ENCODE results near the gene NT5DC2.

The NT5DC2 gene

DNA sequence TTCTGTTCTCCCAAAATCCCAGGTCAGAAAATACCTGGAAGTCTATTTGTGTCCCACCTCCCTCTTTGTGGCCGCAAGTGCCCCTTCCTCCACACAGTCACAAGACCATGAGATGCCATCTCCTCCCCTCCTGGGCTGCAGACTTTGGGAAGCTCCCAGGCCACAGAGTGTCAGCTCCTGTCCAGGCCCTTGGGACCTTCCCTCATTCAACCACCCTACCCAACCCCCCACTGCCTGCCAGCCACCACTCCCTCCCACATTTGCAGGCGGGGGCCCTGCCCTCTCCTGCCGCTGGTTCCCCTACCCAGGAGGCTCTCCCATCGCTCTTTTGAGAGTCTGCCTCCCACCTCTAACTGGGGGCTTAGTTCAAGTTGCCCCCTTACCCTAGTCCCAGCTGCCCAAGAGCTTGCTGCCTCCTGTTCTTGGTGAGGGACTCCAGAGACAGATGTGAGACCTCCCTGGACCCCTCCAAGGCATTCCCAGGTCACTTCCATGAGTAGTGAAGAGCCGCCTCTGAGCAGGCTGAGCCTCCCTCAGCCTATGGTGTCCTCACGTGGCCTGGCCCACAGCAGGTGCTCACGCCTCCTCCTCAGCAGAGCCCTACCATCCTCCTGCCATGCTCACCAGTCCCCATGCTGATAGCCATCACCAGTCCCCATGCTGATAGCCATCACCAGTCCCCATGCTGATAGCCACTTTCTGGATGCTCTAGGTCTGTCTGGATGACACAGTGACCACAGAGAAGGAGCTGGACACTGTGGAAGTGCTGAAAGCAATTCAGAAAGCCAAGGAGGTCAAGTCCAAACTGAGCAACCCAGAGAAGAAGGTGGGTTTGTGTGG is 54.4 kb downstream of the NT5DC2 start:
- Histone ChIP-seq H3K36me3 (ENCODE audit: insufficient read depth, low read length) (peaks cover 87% of the 10 kb centered on the region), H3K27me3 (ENCODE audit: insufficient read depth, low read length, poor library complexity, severe bottlenecking) (no peaks in the 10 kb centered on the region), H3K4me2 (ENCODE audit: low read depth, low read length, poor library complexity, severe bottlenecking) (no peak overlapping the region), H3K4me1 (ENCODE audit: insufficient read depth, low read length, poor library complexity, severe bottlenecking) (no peaks in the 10 kb centered on the region), H3K9me3 (ENCODE audit: insufficient read depth, low read depth, low read length) (no peaks in the 10 kb centered on the region), H3K9ac (ENCODE audit: low read depth, low read length, poor library complexity, severe bottlenecking) (no peak overlapping the region), H3K79me2 (ENCODE audit: insufficient read depth, low read length) (no peaks in the 10 kb centered on the region), H2AFZ (ENCODE audit: low read length) (no peak overlapping the region), H3K9me2 (replicated peaks; ENCODE audit: low read depth, low read length) (no peaks in the 10 kb centered on the region), H4K20me1 (ENCODE audit: insufficient read depth, low read length, poor library complexity, severe bottlenecking) (no peaks in the 10 kb centered on the region), H3F3A (ENCODE audit: low read depth) (no peaks in the 10 kb centered on the region), H3K4me3 (ENCODE audit: low read length, poor library complexity, severe bottlenecking) (no peak overlapping the region)
- no peak for TF ChIP-seq EZH2phosphoT487 (IDR thresholded peaks at IDR 0.05; ENCODE audit: borderline replicate concordance)
- TF ChIP-seq, protein P1, sequence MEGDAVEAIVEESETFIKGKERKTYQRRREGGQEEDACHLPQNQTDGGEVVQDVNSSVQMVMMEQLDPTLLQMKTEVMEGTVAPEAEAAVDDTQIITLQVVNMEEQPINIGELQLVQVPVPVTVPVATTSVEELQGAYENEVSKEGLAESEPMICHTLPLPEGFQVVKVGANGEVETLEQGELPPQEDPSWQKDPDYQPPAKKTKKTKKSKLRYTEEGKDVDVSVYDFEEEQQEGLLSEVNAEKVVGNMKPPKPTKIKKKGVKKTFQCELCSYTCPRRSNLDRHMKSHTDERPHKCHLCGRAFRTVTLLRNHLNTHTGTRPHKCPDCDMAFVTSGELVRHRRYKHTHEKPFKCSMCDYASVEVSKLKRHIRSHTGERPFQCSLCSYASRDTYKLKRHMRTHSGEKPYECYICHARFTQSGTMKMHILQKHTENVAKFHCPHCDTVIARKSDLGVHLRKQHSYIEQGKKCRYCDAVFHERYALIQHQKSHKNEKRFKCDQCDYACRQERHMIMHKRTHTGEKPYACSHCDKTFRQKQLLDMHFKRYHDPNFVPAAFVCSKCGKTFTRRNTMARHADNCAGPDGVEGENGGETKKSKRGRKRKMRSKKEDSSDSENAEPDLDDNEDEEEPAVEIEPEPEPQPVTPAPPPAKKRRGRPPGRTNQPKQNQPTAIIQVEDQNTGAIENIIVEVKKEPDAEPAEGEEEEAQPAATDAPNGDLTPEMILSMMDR (conservative IDR thresholded peaks at IDR 0.05; ENCODE audit: low read length) = no peak

DNA sequence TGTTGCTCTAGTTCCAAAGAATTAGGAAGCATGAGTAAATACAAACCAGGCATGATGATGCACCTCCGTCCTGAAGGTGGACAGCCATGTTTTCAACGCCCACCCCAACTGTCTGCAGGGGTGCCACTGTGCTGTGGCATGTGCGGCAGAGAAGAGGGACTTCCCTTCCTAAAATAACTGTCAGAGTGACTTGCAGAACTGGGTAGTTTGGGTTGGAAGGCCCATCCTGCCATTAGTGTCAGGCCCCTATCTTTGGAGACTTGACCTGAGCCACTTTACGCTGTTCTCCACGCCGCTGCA is 55.9 kb downstream of the NT5DC2 start:
- no peaks in the 10 kb centered on the region for H4K20me1 ChIP-seq (ENCODE audit: insufficient read depth, low read length, poor library complexity, severe bottlenecking)
- H3K9me3 ChIP-seq (ENCODE audit: insufficient read depth, low read depth, low read length) = no peaks in the 10 kb centered on the region
- H3K4me1 ChIP-seq (ENCODE audit: insufficient read depth, low read length, poor library complexity, severe bottlenecking) = no peaks in the 10 kb centered on the region
- no peak overlapping the region for H3K4me2 ChIP-seq (ENCODE audit: low read depth, low read length, poor library complexity, severe bottlenecking)
- peaks cover 95% of the 10 kb centered on the region for H3K36me3 ChIP-seq (ENCODE audit: insufficient read depth, low read length)
- no peaks in the 10 kb centered on the region for H3K27me3 ChIP-seq (ENCODE audit: insufficient read depth, low read length, poor library complexity, severe bottlenecking)
- H2AFZ ChIP-seq (ENCODE audit: low read length) = no peak overlapping the region
- TF ChIP-seq, protein P1 (conservative IDR thresholded peaks at IDR 0.05; ENCODE audit: low read length) = no peak
- TF ChIP-seq EZH2phosphoT487 (IDR thresholded peaks at IDR 0.05; ENCODE audit: borderline replicate concordance) = no peak
- no peaks in the 10 kb centered on the region for H3K9me2 ChIP-seq (replicated peaks; ENCODE audit: low read depth, low read length)
- no peaks in the 10 kb centered on the region for H3K79me2 ChIP-seq (ENCODE audit: insufficient read depth, low read length)
- H3K9ac ChIP-seq (ENCODE audit: low read depth, low read length, poor library complexity, severe bottlenecking) = no peak overlapping the region
- H3K4me3 ChIP-seq (ENCODE audit: low read length, poor library complexity, severe bottlenecking) = no peak overlapping the region
- no peaks in the 10 kb centered on the region for H3F3A ChIP-seq (ENCODE audit: low read depth)

DNA sequence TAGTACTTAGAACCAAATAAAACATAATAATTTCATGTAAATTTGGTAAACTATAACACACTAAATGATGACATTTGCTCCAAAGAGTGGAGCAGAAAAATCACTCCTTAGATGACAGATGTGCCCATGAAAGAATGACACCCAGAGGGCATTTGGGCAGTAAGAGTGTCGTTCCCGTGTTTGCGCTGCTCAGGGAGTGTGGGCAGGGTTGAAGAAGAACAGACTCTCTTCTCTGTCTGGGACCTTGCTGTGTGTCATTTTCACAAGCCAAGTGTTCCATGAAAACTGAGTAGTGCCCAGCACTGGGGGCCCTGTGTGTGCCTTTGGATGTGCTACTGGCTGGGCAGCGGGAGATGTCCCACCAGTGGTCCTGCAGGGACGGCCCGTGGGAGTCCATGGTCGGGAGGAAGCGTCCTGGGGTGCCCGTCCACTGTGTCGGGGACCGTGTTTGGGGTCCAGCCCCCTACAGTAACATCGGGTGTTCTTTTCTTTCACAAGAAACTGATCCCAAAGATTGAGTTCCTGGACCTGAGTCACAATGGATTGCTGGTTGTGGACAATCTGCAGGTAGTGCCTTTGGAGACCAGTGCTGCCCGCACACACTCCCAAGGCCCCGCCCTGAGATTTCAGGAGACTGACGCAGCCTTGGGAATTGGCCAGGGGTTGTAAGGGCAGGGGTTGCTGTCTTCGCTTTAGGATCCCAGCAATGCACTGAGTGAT is 56.4 kb downstream of the NT5DC2 start:
- H3F3A ChIP-seq (ENCODE audit: low read depth) = no peaks in the 10 kb centered on the region
- H3K9me3 ChIP-seq (ENCODE audit: insufficient read depth, low read depth, low read length) = no peaks in the 10 kb centered on the region
- peaks cover 95% of the 10 kb centered on the region for H3K36me3 ChIP-seq (ENCODE audit: insufficient read depth, low read length)
- no peak overlapping the region for H3K4me2 ChIP-seq (ENCODE audit: low read depth, low read length, poor library complexity, severe bottlenecking)
- no peaks in the 10 kb centered on the region for H3K4me1 ChIP-seq (ENCODE audit: insufficient read depth, low read length, poor library complexity, severe bottlenecking)
- H4K20me1 ChIP-seq (ENCODE audit: insufficient read depth, low read length, poor library complexity, severe bottlenecking) = no peaks in the 10 kb centered on the region
- no peak overlapping the region for H3K4me3 ChIP-seq (ENCODE audit: low read length, poor library complexity, severe bottlenecking)
- no peaks in the 10 kb centered on the region for H3K27me3 ChIP-seq (ENCODE audit: insufficient read depth, low read length, poor library complexity, severe bottlenecking)
- no peak overlapping the region for H2AFZ ChIP-seq (ENCODE audit: low read length)
- no peaks in the 10 kb centered on the region for H3K79me2 ChIP-seq (ENCODE audit: insufficient read depth, low read length)
- H3K9ac ChIP-seq (ENCODE audit: low read depth, low read length, poor library complexity, severe bottlenecking) = no peak overlapping the region
- no peaks in the 10 kb centered on the region for H3K9me2 ChIP-seq (replicated peaks; ENCODE audit: low read depth, low read length)
- TF ChIP-seq, protein P1 (conservative IDR thresholded peaks at IDR 0.05; ENCODE audit: low read length) = no peak
- TF ChIP-seq EZH2phosphoT487 (IDR thresholded peaks at IDR 0.05; ENCODE audit: borderline replicate concordance) = no peak

Measured in Loucy (cell line).